Aorta (tissue), 5 donors: ENCODE measurements around the gene PHF23. TPM values are rescaled to one million over a fixed set of nuclear protein-coding genes. Genes with fewer than 3 reads are reported as not detected.
"Not testable (repeated sequence)": the region's sequence is repeated elsewhere in the genome, so short reads cannot be mapped to it uniquely, and the experiment has no call there.

ENCODE experiments used
- ATAC-seq: fragments of 200-7000 bp; cut with Tn5 transposase; one replicate; pipeline ENCODE4 v1.9.1; 2022; ENCODE audit warnings: moderate library complexity; ENCODE audit not compliant: low FRiP score
- DNase-seq, 2 donors: peaks; one replicate each; pipeline ENCODE4 v3.0.0-alpha.2; 2020
- H3K27ac ChIP-seq, 2 donors: one replicate each; pipeline ENCODE4 v1.5.1; 2013; ENCODE audit warnings: low read length in 2 of 2, mild to moderate bottlenecking in 2 of 2, moderate library complexity in 2 of 2, control low read depth in 1 of 2, inconsistent platforms in 1 of 2, low read depth in 1 of 2
- H3K27me3 ChIP-seq, 2 donors: one replicate each; pipeline ENCODE4 v1.6.1; 2013; ENCODE audit warnings: control low read depth in 1 of 2, low read length in 1 of 2, mild to moderate bottlenecking in 1 of 2, moderate library complexity in 1 of 2; ENCODE audit not compliant: insufficient read depth in 2 of 2, control insufficient read depth in 1 of 2
- H3K36me3 ChIP-seq, 2 donors: one replicate each; pipeline ENCODE4 v1.6.1; 2013; ENCODE audit warnings: control low read depth in 1 of 2, low read length in 1 of 2, mild to moderate bottlenecking in 1 of 2; ENCODE audit not compliant: insufficient read depth in 2 of 2, control insufficient read depth in 1 of 2
- H3K4me1 ChIP-seq, 2 donors: one replicate each; pipeline ENCODE4 v1.6.1; 2013; ENCODE audit warnings: low read length in 2 of 2, control low read depth in 1 of 2, mild to moderate bottlenecking in 1 of 2, moderate library complexity in 1 of 2; ENCODE audit not compliant: insufficient read depth in 2 of 2, control insufficient read depth in 1 of 2
- H3K4me3 ChIP-seq, 2 donors: one replicate each; pipeline ENCODE4 v1.5.1; 2013; ENCODE audit warnings: low read length in 2 of 2, control low read depth in 1 of 2, mild to moderate bottlenecking in 1 of 2
- H3K9me3 ChIP-seq: one replicate; pipeline ENCODE4 v1.6.1; 2013; ENCODE audit warnings: mild to moderate bottlenecking, low read length; ENCODE audit not compliant: control insufficient read depth
- WGBS, 2 donors: extraction: QIAGEN DNeasy Blood & Tissue Kit; methylation state at CpG; one replicate each; pipeline ENCODE4 v1.1.7; 2013; 5-methylcytosine and 5-hydroxymethylcytosine counted together
- intact Hi-C, 2 donors: fragments of 100-400 bp; cut with DNase I; formaldehyde crosslinking; loops; one replicate each; pipeline versions ENCODE4 v1.14.2 to v1.15.0; 2022
- polyA plus RNA-seq, 2 donors: library from polyadenylated mRNA; stranded (reverse); fragments of 200-250 nt; gene quantifications; one replicate each; pipeline ENCODE4 v1.2.3, GENCODE V29; 2013
- total RNA-seq, 2 donors: library from RNA; stranded (reverse); fragmentation: NEBNext Ultra II Directional; extraction: Animal tissue kit (Norgen Biotek cat#: 25700); gene quantifications; one replicate each; pipeline ENCODE4 v1.2.1, GENCODE V29; 2021
- donor health status: healthy with polysubstance abuse.
- donor health status: Bipolar disorder and iron deficiency.
- donor health status: DM: no; HTN: no; CAD: no.
- donor health status: DM: no; HTN: no; CAD: no.
- donor health status: DM: yes; HTN: yes; CAD: no.

The PHF23 gene
- total and polyA plus RNA-seq, 4 donors: 19.2 to 30.8 (median 26.4) TPM

- 1% methylated on average over 24 to 41 of the region's 41 CpGs for WGBS, 2 donors
- Histone ChIP-seq H3K36me3 (peaks cover 0 to 5% of the 10 kb centered on the region in 2 donors), H3K27me3 (no peaks in the 10 kb centered on the region), H3K4me1 (peaks cover 0 to 2% of the 10 kb centered on the region in 2 donors), H3K9me3 (no peaks in the 10 kb centered on the region), H3K4me3 (peak within 1 kb of the TSS; percentile 98 to 99), H3K27ac (peak within 1 kb of the TSS; percentile 71 to 94)
- DNase-seq (peak; percentile 98 to 99), ATAC-seq (peak; percentile 96)
- intact Hi-C loops: loop anchor here in 1 of 2 donors (1.0 to 5.0 kb wide), 2 partner anchors 37 to 46 kb away; no protein-coding TSS in a partner anchor
Observed at GRCh38 chr17:7251661-7252175, 12.5 kb upstream of the PHF23 start, which contains the start of gene CTDNEP1. Gene CTDNEP1, minus strand, starts transcription at chr17:7251734. Its CDS starts 438 bp downstream, at chr17:7251296.

GRCh38 chr17:7250695-7251627 is 11.7 kb upstream of the PHF23 start:
- intact Hi-C loops: loop anchor here in 1 of 2 donors (5.0 kb wide), 1 partner anchor 46 kb away; no protein-coding TSS in a partner anchor
- 0 to 1% methylated on average over 41 to 55 of the region's 55 CpGs for WGBS, 2 donors
- no peaks in the 10 kb centered on the region for H3K9me3 ChIP-seq
- DNase-seq (no peak), ATAC-seq (no peak)
- H3K27ac ChIP-seq: peak overlapping the region; percentile 40 to 73
- H3K36me3 ChIP-seq: peaks cover 0 to 3% of the 10 kb centered on the region in 2 donors
- peak overlapping the region; percentile 98 to 99 for H3K4me3 ChIP-seq
- H3K4me1 ChIP-seq: peaks cover 0 to 2% of the 10 kb centered on the region in 2 donors
- H3K27me3 ChIP-seq: no peaks in the 10 kb centered on the region

GRCh38 chr17:7249830-7250229 is 10.6 kb upstream of the PHF23 start:
- H3K4me3 ChIP-seq: no peak overlapping the region
- DNase-seq (no peak), ATAC-seq (no peak)
- H3K4me1 ChIP-seq: peaks cover 0 to 2% of the 10 kb centered on the region in 2 donors
- no peaks in the 10 kb centered on the region for H3K9me3 ChIP-seq
- intact Hi-C loops: loop anchor here in 1 of 2 donors (5.0 kb wide), 1 partner anchor 47 kb away; no protein-coding TSS in a partner anchor
- H3K36me3 ChIP-seq: peaks cover 0 to 5% of the 10 kb centered on the region in 2 donors
- H3K27ac ChIP-seq: no peak overlapping the region
- H3K27me3 ChIP-seq: no peaks in the 10 kb centered on the region
- 76% methylated on average over 7 of the region's 7 CpGs for WGBS, 2 donors

GRCh38 chr17:7249214-7249613 is 10.0 kb upstream of the PHF23 start:
- intact Hi-C loops: no loop called here
- Histone ChIP-seq H3K4me3 (no peak overlapping the region), H3K4me1 (peaks cover 0 to 2% of the 10 kb centered on the region in 2 donors), H3K27me3 (no peaks in the 10 kb centered on the region), H3K36me3 (peaks cover 0 to 2% of the 10 kb centered on the region in 2 donors), H3K27ac (no peak overlapping the region), H3K9me3 (no peaks in the 10 kb centered on the region)
- ATAC-seq (no peak), DNase-seq (no peak)
- WGBS, 2 donors: 76 to 77% methylated on average over 6 of the region's 6 CpGs

GRCh38 chr17:7248796-7249195 is 9.5 kb upstream of the PHF23 start:
- DNase-seq (no peak), ATAC-seq (no peak)
- H3K4me3 ChIP-seq: no peak overlapping the region
- no peaks in the 10 kb centered on the region for H3K9me3 ChIP-seq
- H3K36me3 ChIP-seq: peaks cover 0 to 2% of the 10 kb centered on the region in 2 donors
- intact Hi-C loops: no loop called here
- peaks cover 0 to 2% of the 10 kb centered on the region in 2 donors for H3K4me1 ChIP-seq
- 66 to 72% methylated on average over 4 of the region's 4 CpGs for WGBS, 2 donors
- H3K27me3 ChIP-seq: no peaks in the 10 kb centered on the region
- H3K27ac ChIP-seq: no peak overlapping the region

- intact Hi-C loops: no loop called here
- Histone ChIP-seq H3K4me1 (peaks cover 0 to 2% of the 10 kb centered on the region in 2 donors), H3K9me3 (no peaks in the 10 kb centered on the region), H3K4me3 (no peak overlapping the region), H3K27me3 (no peaks in the 10 kb centered on the region), H3K36me3 (peaks cover 0 to 2% of the 10 kb centered on the region in 2 donors), H3K27ac (no peak overlapping the region)
- ATAC-seq: no peak
- WGBS, 2 donors: 89 to 91% methylated on average over 5 of the region's 5 CpGs
- no peak for DNase-seq
Observed at GRCh38 chr17:7246779-7247178, 7.5 kb upstream of the PHF23 start.

GRCh38 chr17:7243838-7244237 is 4.6 kb upstream of the PHF23 start:
- intact Hi-C loops, H3K36me3 ChIP-seq, H3K4me1 ChIP-seq, H3K27ac ChIP-seq, H3K27me3 ChIP-seq, H3K4me3 ChIP-seq, DNase-seq, H3K9me3 ChIP-seq, ATAC-seq: not testable (repeated sequence)
- 67 to 69% methylated on average over 10 of the region's 10 CpGs for WGBS, 2 donors

GRCh38 chr17:7243453-7243729 is 4.1 kb upstream of the PHF23 start:
- DNase-seq (no peak), ATAC-seq (no peak)
- Histone ChIP-seq H3K27me3 (no peaks in the 10 kb centered on the region), H3K4me3 (peak overlapping the region; percentile 20 to 42), H3K36me3 (peaks cover 0 to 2% of the 10 kb centered on the region in 2 donors), H3K4me1 (peaks cover 0 to 3% of the 10 kb centered on the region in 2 donors), H3K9me3 (no peaks in the 10 kb centered on the region), H3K27ac (peak overlapping the region in 1 of 2 donors; percentile 96)
- intact Hi-C loops: no loop called here
- WGBS, 2 donors: 24% methylated on average over 2 of the region's 2 CpGs
